Coronary artery (tissue), 2 donors: Measurements from ENCODE around the gene PTPRD.

Experiments
- DNase-seq: peaks from one replicate; pipeline ENCODE4 v3.0.0-alpha.2; 2017; ENCODE audit warnings: low spot score
- H3K27ac ChIP-seq, 2 donors: fragments of 200-600 bp; sonication (generic); one replicate each; pipeline ENCODE4 v1.5.1; 2016 to 2019
- H3K4me3 ChIP-seq: fragments of 200-600 bp; sonication (generic); 2 replicates; pipeline ENCODE4 v1.5.1; 2016; ENCODE audit warnings: mild to moderate bottlenecking, moderate library complexity
- CTCF ChIP-seq: fragments of 200-600 bp; sonication (generic); IDR thresholded peaks from one replicate; pipeline ENCODE4 v1.5.1; 2019; ENCODE audit warnings: antibody characterized with exemption

The PTPRD gene

GRCh38 chr9:8677741-8678140 is 1935.1 kb downstream of the PTPRD start:
- Histone ChIP-seq H3K27ac (no peak overlapping the region), H3K4me3 (no peak overlapping the region)
- TF ChIP-seq CTCF: no peak
- no peak for DNase-seq

GRCh38 chr9:8674536-8674935 is 1938.3 kb downstream of the PTPRD start:
- DNase-seq: no peak
- Histone ChIP-seq H3K4me3 (no peak overlapping the region), H3K27ac (no peak overlapping the region)
- TF ChIP-seq CTCF: no peak

GRCh38 chr9:8673830-8674229 is 1939.0 kb downstream of the PTPRD start:
- TF ChIP-seq CTCF: no peak
- no peak for DNase-seq
- Histone ChIP-seq H3K27ac (no peak overlapping the region), H3K4me3 (no peak overlapping the region)

- no peak overlapping the region for H3K4me3 ChIP-seq
- no peak for DNase-seq
- no peak for TF ChIP-seq CTCF
- no peak overlapping the region for H3K27ac ChIP-seq
Observed at GRCh38 chr9:8670751-8671150, 1942.1 kb downstream of the PTPRD start.

GRCh38 chr9:8668751-8669150 is 1944.1 kb downstream of the PTPRD start:
- TF ChIP-seq CTCF: no peak
- no peak overlapping the region for H3K27ac ChIP-seq
- DNase-seq: no peak
- no peak overlapping the region for H3K4me3 ChIP-seq

GRCh38 chr9:8668231-8668630 is 1944.6 kb downstream of the PTPRD start:
- Histone ChIP-seq H3K4me3 (no peak overlapping the region), H3K27ac (no peak overlapping the region)
- DNase-seq: no peak
- TF ChIP-seq CTCF: no peak

- TF ChIP-seq CTCF: no peak
- Histone ChIP-seq H3K27ac (no peak overlapping the region), H3K4me3 (no peak overlapping the region)
- no peak for DNase-seq
Observed at GRCh38 chr9:8666060-8666459, 1946.7 kb downstream of the PTPRD start.
